ENCODE results near the gene CSF3R.
A peak's percentile ranks its signal among the peaks of the same experiment; 100 is the strongest.

Gene CSF3R

GRCh38 chr1:36421649-36422048 is 61.1 kb downstream of the CSF3R start:
- DNase-seq (ENCODE audit: low read depth in 1 of 2, low spot score in 1 of 2) = no peak

GRCh38 chr1:36420836-36421317 is 61.8 kb downstream of the CSF3R start:
- DNase-seq (ENCODE audit: low read depth in 1 of 2, low spot score in 1 of 2) = peak; percentile 90 to 92

- DNase-seq (ENCODE audit: low read depth in 1 of 2, low spot score in 1 of 2) = no peak
Observed at GRCh38 chr1:36420409-36420808, 62.3 kb downstream of the CSF3R start.

- DNase-seq (ENCODE audit: low read depth in 1 of 2, low spot score in 1 of 2) = no peak
Observed at GRCh38 chr1:36419569-36419968, 63.1 kb downstream of the CSF3R start.

GRCh38 chr1:36419140-36419539 is 63.6 kb downstream of the CSF3R start:
- no peak for DNase-seq (ENCODE audit: low read depth in 1 of 2, low spot score in 1 of 2)

GRCh38 chr1:36417931-36418330 is 64.8 kb downstream of the CSF3R start:
- no peak for DNase-seq (ENCODE audit: low read depth in 1 of 2, low spot score in 1 of 2)
